ENCODE data around the gene FOXD1. TPM values are rescaled to one million over a fixed set of nuclear protein-coding genes. Genes with fewer than 3 reads are reported as not detected.
A peak's percentile ranks its signal among the peaks of the same experiment; 100 is the strongest.
"Not testable (repeated sequence)": the region's sequence is repeated elsewhere in the genome, so short reads cannot be mapped to it uniquely, and the experiment has no call there.

Gene FOXD1
- polyA plus RNA-seq, 2 of the 4 experiments (the other 2 are of a cell fraction): 2.2 to 8.2 TPM

- Histone ChIP-seq H3K27ac (no peak overlapping the region), H3K4me2 (no peak overlapping the region), H3K4me3 (no peak overlapping the region), H3K4me1 (no peaks in the 10 kb centered on the region), H3K9me3 (no peaks in the 10 kb centered on the region)
- POLR2A ChIA-PET: no interaction called here
- FAIRE-seq: no peak
- TF ChIP-seq HOXA7 (CRISPR knock-in tag; IDR thresholded peaks at IDR 0.05): no peak
- TF ChIP-seq JUNB (IDR thresholded peaks at IDR 0.05): no peak
- no peak for TF ChIP-seq MYC (IDR thresholded peaks at IDR 0.05; ENCODE audit: borderline replicate concordance, low read length)
- TF ChIP-seq, protein P1, sequence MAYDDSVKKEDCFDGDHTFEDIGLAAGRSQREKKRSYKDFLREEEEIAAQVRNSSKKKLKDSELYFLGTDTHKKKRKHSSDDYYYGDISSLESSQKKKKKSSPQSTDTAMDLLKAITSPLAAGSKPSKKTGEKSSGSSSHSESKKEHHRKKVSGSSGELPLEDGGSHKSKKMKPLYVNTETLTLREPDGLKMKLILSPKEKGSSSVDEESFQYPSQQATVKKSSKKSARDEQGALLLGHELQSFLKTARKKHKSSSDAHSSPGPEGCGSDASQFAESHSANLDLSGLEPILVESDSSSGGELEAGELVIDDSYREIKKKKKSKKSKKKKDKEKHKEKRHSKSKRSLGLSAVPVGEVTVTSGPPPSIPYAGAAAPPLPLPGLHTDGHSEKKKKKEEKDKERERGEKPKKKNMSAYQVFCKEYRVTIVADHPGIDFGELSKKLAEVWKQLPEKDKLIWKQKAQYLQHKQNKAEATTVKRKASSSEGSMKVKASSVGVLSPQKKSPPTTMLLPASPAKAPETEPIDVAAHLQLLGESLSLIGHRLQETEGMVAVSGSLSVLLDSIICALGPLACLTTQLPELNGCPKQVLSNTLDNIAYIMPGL (CRISPR knock-in tag; IDR thresholded peaks at IDR 0.05; ENCODE audit: borderline replicate concordance): no peak
- TF ChIP-seq MAX (IDR thresholded peaks at IDR 0.05): no peak
- TF ChIP-seq POLR2A (IDR thresholded peaks at IDR 0.05; ENCODE audit: low read length): no peak
- no peak for TF ChIP-seq NPAS2 (CRISPR knock-in tag; IDR thresholded peaks at IDR 0.05; ENCODE audit: borderline replicate concordance)
- no peak for TF ChIP-seq TP53 (CRISPR knock-in tag; IDR thresholded peaks at IDR 0.05)
- no peak for TF ChIP-seq ZC3H11A (IDR thresholded peaks at IDR 0.05)
- TF ChIP-seq ZNF302 (CRISPR knock-in tag; IDR thresholded peaks at IDR 0.05): no peak
- no peak for TF ChIP-seq KDM5A (IDR thresholded peaks at IDR 0.05)
- TF ChIP-seq HEYL (CRISPR knock-in tag; IDR thresholded peaks at IDR 0.05): no peak
- no peak for TF ChIP-seq USF2 (IDR thresholded peaks at IDR 0.05)
- CTCF ChIA-PET: interaction anchor here (4.8 kb wide), 1 partner anchor 15 kb away, joined by 22 read pairs; no protein-coding TSS in a partner anchor
- 81% methylated on average over 8 of the region's 8 CpGs for whole genome bisulfite sequencing (ENCODE audit: missing lambda C conversion rate)
- no peak for DNase-seq (ENCODE audit: low read depth in 1 of 2, low spot score in 1 of 2)
- no peak for ATAC-seq
Measured at GRCh38 chr5:73469878-73470277, 21.3 kb upstream of the FOXD1 start.

GRCh38 chr5:73468638-73469037 lies 20.1 kb upstream of the FOXD1 start:
- H3K9me3 ChIP-seq; FAIRE-seq; CTCF ChIA-PET; H3K4me1 ChIP-seq; ATAC-seq; POLR2A ChIA-PET; H3K27ac ChIP-seq; H3K4me3 ChIP-seq; H3K4me2 ChIP-seq; DNase-seq (ENCODE audit: low read depth in 1 of 2, low spot score in 1 of 2): not testable (repeated sequence)
- 29% methylated on average over 3 of the region's 3 CpGs for WGBS (ENCODE audit: missing lambda C conversion rate)

- no peaks in the 10 kb centered on the region for H3K4me1 ChIP-seq
- POLR2A ChIA-PET: no interaction called here
- no peak for DNase-seq (ENCODE audit: low read depth in 1 of 2, low spot score in 1 of 2)
- ATAC-seq: no peak
- TF ChIP-seq RAD21 (conservative IDR thresholded peaks at IDR 0.05 in 1 of 2, IDR thresholded peaks at IDR 0.05 in 1 of 2) (no peak), SMC3 (IDR thresholded peaks at IDR 0.05) (no peak), RNF2 (IDR thresholded peaks at IDR 0.05; ENCODE audit: borderline replicate concordance, low read depth) (no peak), HOXA7 (CRISPR knock-in tag; IDR thresholded peaks at IDR 0.05) (no peak), HOXB13 (CRISPR knock-in tag; IDR thresholded peaks at IDR 0.05; ENCODE audit: low read depth) (no peak), RARB (CRISPR knock-in tag; IDR thresholded peaks at IDR 0.05) (no peak), BHLHE40 (IDR thresholded peaks at IDR 0.05; ENCODE audit: low read depth, low read length) (no peak), MYC (IDR thresholded peaks at IDR 0.05; ENCODE audit: borderline replicate concordance, low read length) (no peak)
- FAIRE-seq: peak; percentile 13
- CTCF ChIA-PET: interaction anchor here (0.6 to 5.6 kb wide), 6 partner anchors 9 to 248 kb away, joined by 3 to 37 read pairs (median 6); no protein-coding TSS in a partner anchor
- no peaks in the 10 kb centered on the region for H3K9me3 ChIP-seq
- no peak overlapping the region for H3K27ac ChIP-seq
- no peak overlapping the region for H3K4me2 ChIP-seq
- 44% methylated on average over 7 of the region's 7 CpGs for WGBS (ENCODE audit: missing lambda C conversion rate)
- H3K4me3 ChIP-seq: no peak overlapping the region
Measured at GRCh38 chr5:73464016-73464745, 15.6 kb upstream of the FOXD1 start.
